UCSD-AML1 (cell line): ENCODE data around the gene DUSP11.
"Not testable (repeated sequence)": the region's sequence is repeated elsewhere in the genome, so short reads cannot be mapped to it uniquely, and the experiment has no call there.

Experiments
- DNase-seq: peaks from one replicate; lab custom pipeline; 2025; ENCODE audit not compliant: unreplicated experiment; lab: John Stamatoyannopoulos, UW

Gene DUSP11

DNA sequence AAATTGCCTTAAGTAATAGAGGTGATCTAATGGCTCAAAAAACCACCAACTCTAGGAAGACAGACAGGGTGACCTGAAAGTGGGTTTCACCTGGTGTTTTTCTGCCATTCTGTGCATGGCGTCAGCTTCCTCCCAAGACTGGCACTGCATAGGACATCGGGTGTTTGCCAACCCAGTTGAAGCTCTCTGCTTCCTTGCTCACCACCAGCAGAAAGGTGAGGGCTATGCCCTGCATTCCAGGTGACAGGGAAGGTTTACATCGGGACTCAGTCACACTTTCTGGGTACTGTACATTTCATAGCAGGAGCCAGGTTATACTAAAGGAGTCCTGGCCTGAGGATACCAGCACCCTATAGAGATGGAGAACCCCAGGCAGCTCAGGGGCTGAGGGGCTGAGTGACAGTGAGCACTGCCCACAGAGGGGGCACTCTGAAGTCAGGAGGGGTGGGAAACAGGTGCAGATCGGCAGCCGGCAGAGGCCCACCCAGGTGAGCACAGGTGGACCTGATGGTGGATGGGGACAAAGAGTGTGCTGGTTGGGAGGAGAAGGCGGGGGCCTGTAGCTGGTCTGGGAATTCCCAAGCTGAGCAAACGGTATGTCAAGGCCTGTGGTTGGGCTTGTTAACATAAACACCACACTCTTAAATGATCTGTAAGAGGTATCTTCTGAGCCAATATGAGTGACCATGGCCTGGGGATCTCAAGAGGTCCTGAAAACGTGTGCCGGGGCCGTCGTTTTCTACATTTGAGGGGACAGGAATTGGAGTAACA, 60.9 kb downstream of the DUSP11 start:
- no peak for DNase-seq

DNA sequence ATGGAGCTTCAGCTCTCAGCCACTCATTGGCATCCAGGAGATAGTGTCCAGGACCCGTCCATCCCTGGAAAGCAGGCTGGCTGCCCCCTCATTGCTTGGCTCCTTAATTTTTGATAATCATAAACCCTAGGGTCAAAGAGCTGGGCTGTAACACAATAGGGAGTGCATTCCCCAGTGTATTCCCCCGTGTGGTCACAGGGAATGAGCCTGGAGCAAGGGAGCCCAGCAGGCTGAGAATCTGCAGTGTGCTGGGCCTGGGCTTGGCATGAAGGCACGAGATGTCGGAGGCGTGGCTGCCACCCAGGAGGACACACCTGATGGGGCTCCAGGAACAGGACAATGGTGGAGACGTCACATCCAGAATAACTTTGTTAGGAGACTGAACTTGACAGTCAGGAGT, 61.5 kb downstream of the DUSP11 start:
- DNase-seq, result no peak

DNA sequence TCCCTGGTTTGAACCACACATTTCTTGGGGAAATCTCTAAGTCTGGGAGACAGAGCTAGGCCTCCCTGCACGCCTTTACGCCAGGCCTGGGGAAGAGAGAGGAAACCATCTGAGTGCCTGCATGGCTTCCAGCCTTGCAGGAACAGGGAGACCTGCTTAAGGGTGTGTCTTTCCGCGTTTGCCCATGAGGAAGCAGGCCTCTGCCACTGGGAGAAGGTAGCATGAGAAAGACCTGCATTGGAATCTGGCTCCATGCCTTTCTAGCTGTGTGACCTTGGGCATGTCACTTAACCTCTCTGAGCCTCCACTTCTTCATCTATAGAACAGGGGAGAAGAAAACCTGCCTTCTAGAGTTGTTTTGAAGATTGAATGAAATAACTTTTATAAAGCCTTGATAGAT, 62.2 kb downstream of the DUSP11 start:
- DNase-seq, result not testable (repeated sequence)

DNA sequence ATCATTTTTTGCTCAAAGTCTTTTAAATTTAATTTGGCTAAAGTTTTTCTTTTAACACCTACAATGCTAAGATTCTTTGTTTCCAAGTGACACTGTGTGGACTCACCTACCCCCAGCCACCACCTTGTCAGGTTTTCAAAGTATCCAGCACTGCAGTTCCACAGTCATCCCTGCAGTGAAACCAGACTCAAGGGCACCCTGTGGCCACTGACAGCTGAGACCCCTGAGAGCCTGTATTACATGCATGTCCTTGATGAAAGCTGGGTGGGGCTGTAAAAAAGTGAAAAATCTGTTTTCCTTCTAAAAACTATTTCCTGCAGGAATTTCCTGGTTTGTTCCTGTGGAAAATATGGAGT, 62.7 kb downstream of the DUSP11 start:
- DNase-seq, result no peak

DNA sequence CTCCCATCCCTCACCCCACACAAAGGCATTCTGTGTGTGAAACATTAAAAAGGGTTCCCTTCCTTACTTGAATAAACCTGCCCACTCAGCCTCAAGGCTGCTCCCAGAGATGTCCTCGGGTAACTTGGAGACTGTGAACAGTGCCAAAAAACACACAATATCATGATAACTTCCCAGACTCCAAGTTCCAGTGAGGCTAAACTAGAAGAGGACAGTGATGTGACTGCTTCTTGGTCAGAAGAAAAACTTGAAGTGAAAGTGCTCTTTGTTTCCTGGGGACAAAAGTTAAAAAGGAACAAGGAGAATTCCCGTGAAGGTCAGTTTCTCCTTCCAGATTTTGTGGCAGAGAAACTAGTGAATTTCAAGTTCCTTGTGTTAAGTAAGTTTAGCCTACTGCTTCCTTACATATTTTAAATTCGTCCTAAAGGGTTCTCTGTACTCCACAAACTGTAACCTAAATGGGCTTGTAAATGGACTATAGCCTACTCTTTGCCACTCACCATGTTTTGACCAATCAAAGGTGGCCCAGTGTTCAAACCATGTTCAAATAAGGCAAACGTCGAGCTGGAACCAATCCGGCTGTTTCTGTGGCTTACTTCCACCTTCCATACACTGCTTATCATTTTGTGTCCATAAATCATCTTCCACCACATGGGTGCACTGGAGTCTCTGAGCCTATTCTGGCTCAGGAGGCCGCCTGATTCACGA, 63.2 kb downstream of the DUSP11 start:
- DNase-seq, result no peak

DNA sequence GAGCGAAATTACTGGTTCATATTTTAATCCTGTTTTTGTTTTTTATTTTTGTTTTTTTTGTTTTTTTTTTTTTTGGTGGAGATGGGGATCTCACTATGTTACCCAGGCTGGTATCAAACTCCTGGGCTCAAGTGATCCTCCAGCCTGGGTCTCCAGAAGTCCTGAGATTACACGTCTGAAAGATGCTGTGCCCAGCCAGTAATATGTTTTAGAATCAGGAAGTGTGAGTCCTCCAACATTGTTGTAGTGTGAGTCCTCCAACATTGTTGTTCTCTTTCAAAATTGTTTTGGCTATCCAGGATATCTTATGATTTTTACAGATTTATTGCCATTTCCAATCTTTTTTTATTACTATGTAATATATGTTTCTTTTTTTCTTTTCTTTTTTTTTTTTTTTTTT, 65.8 kb downstream of the DUSP11 start:
- DNase-seq, result no peak
